ENCODE measurements around the gene AK4.
"Not testable (repeated sequence)": the region's sequence is repeated elsewhere in the genome, so short reads cannot be mapped to it uniquely, and the experiment has no call there.

Gene AK4

GRCh38 chr1:65150583-65151263 is 2.7 kb downstream of the AK4 start:
- DNase-seq: no peak

DNA sequence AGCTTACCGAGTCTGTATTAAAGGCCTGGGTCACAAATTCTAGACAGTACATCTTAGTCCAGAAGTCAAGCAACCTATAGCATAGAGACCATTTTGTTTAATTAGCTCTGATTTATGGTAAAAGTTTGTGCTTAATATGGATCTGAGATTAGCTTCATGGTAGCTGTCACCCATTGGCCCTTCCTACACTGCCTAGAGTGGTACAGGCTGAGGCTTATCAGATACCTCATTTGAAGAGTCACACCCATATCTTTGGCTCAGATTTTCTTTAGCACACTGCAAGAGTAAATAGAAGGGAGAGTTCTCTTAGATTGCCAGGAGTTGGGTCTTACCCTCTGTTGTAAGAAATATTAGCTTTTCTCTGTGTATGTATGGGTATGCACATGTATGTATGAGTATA is 3.6 kb downstream of the AK4 start:
- no peak for DNase-seq

DNA sequence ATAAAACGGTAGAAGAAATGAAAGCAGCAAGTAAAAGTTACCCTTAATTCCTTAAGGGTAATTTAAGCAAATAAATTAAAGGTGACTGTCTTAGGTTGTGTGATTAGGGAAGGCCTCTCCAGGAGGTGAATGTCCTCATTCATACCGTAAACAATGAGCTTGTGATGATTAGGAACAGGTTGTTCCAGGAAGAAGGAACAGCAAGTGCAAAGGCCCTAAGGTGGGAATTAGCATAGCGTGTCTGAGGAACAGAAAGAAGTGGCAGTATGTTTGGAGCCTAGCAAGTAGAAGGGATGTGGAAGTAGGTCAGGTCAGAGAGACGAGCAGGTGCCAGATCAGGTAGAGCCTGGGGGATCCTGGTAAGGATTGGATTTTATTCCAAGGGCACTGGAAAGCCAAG is 5.6 kb downstream of the AK4 start:
- DNase-seq: no peak

GRCh38 chr1:65156910-65157545 is 9.0 kb downstream of the AK4 start:
- DNase-seq: no peak

DNA sequence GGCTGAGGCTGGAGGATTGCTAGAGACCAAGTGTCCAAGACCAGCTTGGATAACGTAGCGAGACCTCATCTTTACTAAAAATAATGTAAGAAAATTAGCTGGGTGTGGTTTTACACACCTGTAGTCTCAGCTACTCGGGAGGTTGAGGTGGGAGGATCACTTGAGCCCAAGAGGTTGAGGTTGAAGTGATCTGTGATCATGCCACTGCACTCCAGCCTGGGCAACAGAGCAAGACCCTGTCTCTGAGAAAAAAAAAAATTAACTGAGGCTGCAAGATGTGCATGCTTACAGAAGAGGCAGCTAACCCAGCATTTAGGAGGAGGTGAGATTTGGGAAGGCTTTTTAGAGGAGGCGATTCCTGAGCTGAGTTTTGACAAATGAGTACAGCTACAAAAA is 9.5 kb downstream of the AK4 start:
- no peak for DNase-seq

DNA sequence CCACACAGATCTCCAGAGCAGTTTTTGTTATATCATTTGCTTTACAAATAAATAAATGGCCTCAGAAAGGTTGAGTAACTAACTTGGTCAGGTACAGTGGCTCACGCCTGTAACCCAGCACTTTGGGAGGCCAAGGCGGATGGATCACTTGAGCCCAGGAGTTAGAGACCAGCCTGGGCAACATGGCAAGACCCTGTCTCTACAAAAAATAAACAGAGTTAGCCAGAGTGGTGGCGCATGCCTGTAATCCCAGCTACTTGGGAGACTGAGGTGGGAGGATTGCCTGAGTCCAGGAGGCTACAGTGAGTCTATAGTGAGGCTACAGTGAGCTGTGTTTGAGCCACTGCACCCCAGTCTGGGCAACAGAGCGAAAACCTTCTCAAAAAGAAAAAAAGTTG is 11.3 kb downstream of the AK4 start:
- not testable (repeated sequence) for DNase-seq

DNA sequence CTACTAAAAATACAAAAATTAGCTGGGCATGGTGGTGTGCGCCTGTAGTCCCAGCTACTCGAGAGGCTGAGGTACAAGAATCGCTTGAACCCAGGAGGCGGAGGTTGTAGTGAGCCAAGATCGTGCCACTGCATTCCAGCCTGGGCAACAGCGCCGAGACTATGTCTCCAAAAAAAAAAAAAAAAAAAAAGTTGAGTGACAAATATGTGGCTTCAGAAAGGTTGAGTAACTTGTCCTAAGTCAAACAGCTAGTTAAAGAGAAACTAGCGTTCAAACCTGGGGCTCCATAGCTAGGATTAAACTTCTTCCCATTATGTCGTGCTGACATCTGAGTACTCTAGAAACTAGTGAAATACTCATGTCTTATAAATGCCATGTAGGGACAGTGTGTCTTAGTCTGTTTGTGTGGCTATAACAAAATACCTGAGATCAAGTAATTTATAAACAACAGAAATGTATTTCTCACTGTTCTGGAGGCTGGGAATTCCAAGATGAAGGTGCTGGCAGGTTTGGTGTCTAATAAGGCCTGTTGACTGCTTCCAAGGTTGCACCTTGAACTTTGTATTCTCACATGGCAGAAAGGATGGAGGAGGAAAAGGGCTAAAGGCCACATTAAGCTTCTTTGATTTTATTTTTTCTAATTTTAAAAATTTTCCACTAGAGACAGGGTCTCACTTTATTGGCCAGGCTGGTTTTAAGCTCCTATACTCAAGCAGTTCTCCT is 12.0 kb downstream of the AK4 start:
- DNase-seq: no peak

- no peak for DNase-seq
Observed at GRCh38 chr1:65163201-65163805, 15.3 kb downstream of the AK4 start.

- not testable (repeated sequence) for DNase-seq
Observed at GRCh38 chr1:65164101-65164500, 16.1 kb downstream of the AK4 start.

DNA sequence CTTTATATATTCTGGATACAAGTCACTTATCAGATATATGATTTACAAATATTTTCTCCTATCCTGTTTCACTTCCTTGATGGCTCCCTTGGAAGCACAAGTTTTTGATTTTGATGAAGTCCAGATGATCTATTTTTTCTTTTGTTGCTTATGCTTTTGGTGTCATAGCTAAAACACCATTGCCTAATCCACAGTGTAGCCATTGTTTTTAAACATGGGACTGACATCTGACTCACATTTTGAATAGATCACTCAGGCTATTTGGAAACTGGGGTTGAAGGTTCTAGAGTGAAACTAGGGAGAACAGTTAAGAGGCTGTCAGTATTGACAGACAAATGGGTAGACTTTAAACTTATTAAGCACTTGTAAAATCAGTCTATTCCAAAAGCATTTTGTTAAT is 16.6 kb downstream of the AK4 start:
- no peak for DNase-seq

- DNase-seq: no peak
Observed at GRCh38 chr1:65165269-65165993, 17.4 kb downstream of the AK4 start.

GRCh38 chr1:65166572-65167305 is 18.7 kb downstream of the AK4 start:
- DNase-seq: no peak

- DNase-seq: no peak
Observed at GRCh38 chr1:65167586-65168242, 19.7 kb downstream of the AK4 start.

DNA sequence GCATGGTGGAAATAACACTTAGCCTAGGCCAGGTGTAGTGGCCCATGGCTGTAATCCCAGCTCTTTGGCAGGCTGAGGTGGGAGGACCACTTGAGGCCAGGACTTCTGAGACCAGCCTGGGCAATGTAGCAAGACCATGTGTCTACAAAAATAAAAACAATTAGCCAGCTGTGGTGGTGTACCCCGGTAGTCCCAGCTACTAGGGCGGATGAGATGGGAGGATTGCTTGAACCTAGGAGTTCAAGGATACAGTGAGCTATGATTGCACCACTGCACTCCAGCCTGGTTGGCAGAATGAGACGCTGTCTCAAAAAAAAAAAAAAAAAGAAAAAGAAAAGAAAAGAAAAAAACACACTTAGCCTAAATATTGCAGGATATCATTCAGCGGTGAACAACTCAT is 20.9 kb downstream of the AK4 start:
- no peak for DNase-seq

DNA sequence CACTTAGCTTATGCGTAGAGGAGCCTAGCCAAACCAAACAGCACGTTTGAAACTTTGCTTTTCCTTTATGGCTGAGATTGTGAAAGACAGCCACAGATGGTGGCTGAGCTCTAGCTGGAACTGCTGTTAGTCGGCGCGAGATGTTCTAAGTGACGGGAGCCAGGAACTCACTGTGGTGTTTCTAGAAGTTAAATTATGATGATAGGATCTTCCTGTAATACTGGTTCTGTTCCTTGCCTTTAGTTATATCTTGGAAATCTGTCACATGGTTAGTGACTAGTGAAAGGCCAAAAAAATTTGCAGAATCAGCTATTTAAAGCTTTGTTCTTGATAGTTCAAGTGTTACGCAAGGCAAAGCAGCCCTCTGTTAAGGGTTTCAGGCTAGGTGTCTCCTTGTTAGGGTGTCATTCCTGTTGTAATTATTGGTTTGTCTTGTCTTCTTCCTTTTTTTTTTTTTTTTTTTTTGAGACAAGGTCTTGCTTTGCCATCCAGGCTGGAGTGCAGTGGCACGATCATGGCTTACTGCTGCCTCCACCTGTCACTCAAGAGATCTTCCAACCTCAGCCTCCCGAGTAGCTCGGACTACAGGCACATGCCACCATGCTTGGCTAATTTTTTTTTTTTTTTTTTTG is 22.6 kb downstream of the AK4 start:
- no peak for DNase-seq

GRCh38 chr1:65172936-65173690 is 25.1 kb downstream of the AK4 start:
- DNase-seq: no peak

DNA sequence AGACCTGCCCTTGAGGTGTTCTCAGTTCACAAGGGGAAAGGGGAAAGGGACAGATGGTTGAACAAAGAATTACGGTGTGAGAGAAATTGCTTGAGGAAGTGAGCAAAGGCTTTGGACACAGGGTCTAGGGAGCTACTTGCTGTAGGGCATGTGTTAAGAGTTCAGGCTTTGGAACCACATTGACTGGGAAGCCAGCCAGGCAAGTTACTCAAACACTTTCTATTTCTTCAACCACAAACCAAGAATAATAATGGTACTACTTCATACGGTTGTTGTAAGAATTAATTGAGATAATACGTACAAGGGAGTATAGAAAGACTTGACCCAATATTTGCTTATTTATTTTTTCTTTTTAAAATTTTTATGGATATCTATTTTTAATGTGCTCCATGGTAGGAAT is 26.6 kb downstream of the AK4 start:
- DNase-seq: no peak

DNA sequence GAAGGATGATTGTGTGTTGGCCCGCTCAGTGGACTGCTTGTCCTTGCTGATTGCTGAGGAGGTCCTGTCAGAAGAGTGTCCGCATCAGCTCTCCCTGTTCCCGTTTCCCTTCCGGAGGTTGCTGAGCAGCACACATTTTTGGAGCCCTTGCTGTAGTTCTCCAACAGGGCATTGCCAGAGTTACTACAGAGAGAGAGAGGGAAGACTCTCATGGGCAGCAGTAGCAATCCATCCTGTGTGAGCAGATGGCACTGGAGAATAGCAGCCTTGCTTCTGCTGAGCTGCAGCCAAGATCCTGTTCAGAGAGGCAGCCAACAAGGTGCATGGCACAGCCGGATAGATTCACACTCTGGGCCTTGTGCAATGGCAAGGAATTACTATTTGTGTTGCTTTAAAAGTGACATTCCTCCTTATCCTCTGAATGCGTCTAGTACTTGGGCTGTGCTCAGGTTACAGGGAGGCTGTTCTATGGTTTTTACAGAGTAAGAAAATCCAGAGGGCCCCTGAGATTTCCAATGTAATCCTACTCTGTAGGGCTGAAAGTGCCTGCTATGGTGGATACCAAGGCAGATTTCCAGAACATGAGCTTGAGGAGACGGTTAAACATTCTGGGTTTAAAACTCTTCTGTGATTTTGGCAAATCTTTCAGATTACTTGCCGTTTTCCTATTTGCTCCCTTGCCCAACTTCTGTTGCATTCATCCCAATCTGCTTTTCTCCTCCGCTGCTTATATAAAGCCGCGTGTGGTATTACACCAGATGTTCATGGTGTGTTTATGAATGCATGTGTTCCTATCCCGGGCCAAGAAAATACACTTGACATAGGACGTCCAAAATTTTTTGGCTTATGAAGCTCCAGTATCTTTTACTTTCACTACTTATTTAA is 27.4 kb downstream of the AK4 start:
- DNase-seq: no peak

DNA sequence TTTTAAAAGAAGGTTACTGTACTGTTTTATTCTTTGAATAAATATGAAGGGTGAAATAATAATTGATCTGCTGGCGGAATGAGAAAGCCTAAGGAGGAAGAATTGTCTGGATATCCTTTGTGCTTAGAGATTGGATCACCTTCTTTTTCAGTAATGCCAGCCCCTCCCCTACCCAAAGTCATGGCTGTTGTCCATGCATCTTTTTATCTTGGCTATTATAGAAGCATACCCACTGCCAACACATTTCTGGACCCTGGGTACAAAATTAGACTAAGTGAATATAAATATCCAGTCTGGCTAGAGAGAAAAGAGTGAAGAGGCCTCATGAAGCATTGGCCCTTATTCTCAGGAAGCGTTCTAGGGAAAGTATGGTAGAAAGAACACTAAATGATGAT is 28.1 kb downstream of the AK4 start:
- no peak for DNase-seq

GRCh38 chr1:65176591-65176990 is 28.6 kb downstream of the AK4 start:
- no peak for DNase-seq

Data from NCI-H2029 treated with DMSO at 0.1 percent for 48 hours (cell line).